ENCODE data around the gene BCKDHA.

BCKDHA gene

GRCh38 chr19:41356984-41357739 lies 40.5 kb upstream of the BCKDHA start:
- CTCF ChIA-PET = no interaction called here
- no peak for DNase-seq (ENCODE audit: extremely low spot score)
- POLR2A ChIA-PET = no interaction called here
- TF ChIP-seq L3MBTL2 (conservative IDR thresholded peaks at IDR 0.05) = no peak
- TF ChIP-seq ZNF384 (IDR thresholded peaks at IDR 0.05) = no peak
- TF ChIP-seq SP1 (IDR thresholded peaks at IDR 0.05) = no peak
- no peak for TF ChIP-seq NFRKB (IDR thresholded peaks at IDR 0.05)
- no peak for TF ChIP-seq FOXA1 (IDR thresholded peaks at IDR 0.05)
- TF ChIP-seq LEF1 (IDR thresholded peaks at IDR 0.05; ENCODE audit: borderline replicate concordance) = no peak
- no peak for TF ChIP-seq PKNOX1 (IDR thresholded peaks at IDR 0.05)
- TF ChIP-seq CTBP1 (IDR thresholded peaks at IDR 0.05; ENCODE audit: borderline replicate concordance) = no peak
- TF ChIP-seq ARNT (IDR thresholded peaks at IDR 0.05) = no peak
- no peak for TF ChIP-seq TARDBP (IDR thresholded peaks at IDR 0.05)
- TF ChIP-seq FOXM1 (IDR thresholded peaks at IDR 0.05; ENCODE audit: borderline replicate concordance) = no peak
- TF ChIP-seq SUZ12 (IDR thresholded peaks at IDR 0.05) = no peak
- TF ChIP-seq FOXK2 (IDR thresholded peaks at IDR 0.05) = no peak
- no peak for TF ChIP-seq BHLHE40 (IDR thresholded peaks at IDR 0.05; ENCODE audit: borderline replicate concordance)
- TF ChIP-seq ELF4 (IDR thresholded peaks at IDR 0.05) = no peak
- no peak for TF ChIP-seq HDGF (IDR thresholded peaks at IDR 0.05; ENCODE audit: borderline replicate concordance)

- TF ChIP-seq FOXK2 (IDR thresholded peaks at IDR 0.05) (no peak), TARDBP (IDR thresholded peaks at IDR 0.05) (no peak), SP1 (IDR thresholded peaks at IDR 0.05) (no peak), LEF1 (IDR thresholded peaks at IDR 0.05; ENCODE audit: borderline replicate concordance) (no peak), CTBP1 (IDR thresholded peaks at IDR 0.05; ENCODE audit: borderline replicate concordance) (no peak), PKNOX1 (IDR thresholded peaks at IDR 0.05) (no peak), SUZ12 (IDR thresholded peaks at IDR 0.05) (no peak), L3MBTL2 (conservative IDR thresholded peaks at IDR 0.05) (no peak), FOXA1 (IDR thresholded peaks at IDR 0.05) (no peak), ARNT (IDR thresholded peaks at IDR 0.05) (no peak), ZNF384 (IDR thresholded peaks at IDR 0.05) (no peak), ELF4 (IDR thresholded peaks at IDR 0.05) (no peak), NFRKB (IDR thresholded peaks at IDR 0.05) (no peak), HDGF (IDR thresholded peaks at IDR 0.05; ENCODE audit: borderline replicate concordance) (no peak), BHLHE40 (IDR thresholded peaks at IDR 0.05; ENCODE audit: borderline replicate concordance) (no peak), FOXM1 (IDR thresholded peaks at IDR 0.05; ENCODE audit: borderline replicate concordance) (no peak)
- CTCF ChIA-PET = no interaction called here
- POLR2A ChIA-PET = no interaction called here
- DNase-seq (ENCODE audit: extremely low spot score) = no peak
These were observed 39.9 kb upstream of the BCKDHA start for GRCh38 chr19:41357746-41358145.

GRCh38 chr19:41359741-41360140 lies 37.9 kb upstream of the BCKDHA start:
- ChIA-PET CTCF (no interaction called here), POLR2A (no interaction called here)
- no peak for TF ChIP-seq PKNOX1 (IDR thresholded peaks at IDR 0.05)

GRCh38 chr19:41362143-41362847 lies 35.3 kb upstream of the BCKDHA start:
- POLR2A ChIA-PET = interaction anchor here (3.1 to 3.6 kb wide), 2 partner anchors 9 to 77 kb away, joined by 19 to 51 read pairs; partner anchors contain the start of genes DMAC2 and TGFB1
- DNase-seq (ENCODE audit: extremely low spot score) = no peak
- TF ChIP-seq LEF1 (IDR thresholded peaks at IDR 0.05; ENCODE audit: borderline replicate concordance) = no peak
- no peak for TF ChIP-seq FOXM1 (IDR thresholded peaks at IDR 0.05; ENCODE audit: borderline replicate concordance)
- TF ChIP-seq ZNF384 (IDR thresholded peaks at IDR 0.05) = no peak
- no peak for TF ChIP-seq NFRKB (IDR thresholded peaks at IDR 0.05)
- TF ChIP-seq FOXA1 (IDR thresholded peaks at IDR 0.05) = no peak
- no peak for TF ChIP-seq ARNT (IDR thresholded peaks at IDR 0.05)
- TF ChIP-seq ELF4 (IDR thresholded peaks at IDR 0.05) = no peak
- TF ChIP-seq SUZ12 (IDR thresholded peaks at IDR 0.05) = no peak
- no peak for TF ChIP-seq SP1 (IDR thresholded peaks at IDR 0.05)
- TF ChIP-seq CTBP1 (IDR thresholded peaks at IDR 0.05; ENCODE audit: borderline replicate concordance) = no peak
- no peak for TF ChIP-seq TARDBP (IDR thresholded peaks at IDR 0.05)
- TF ChIP-seq L3MBTL2 (conservative IDR thresholded peaks at IDR 0.05) = no peak
- no peak for TF ChIP-seq PKNOX1 (IDR thresholded peaks at IDR 0.05)
- TF ChIP-seq FOXK2 (IDR thresholded peaks at IDR 0.05) = no peak
- no peak for TF ChIP-seq BHLHE40 (IDR thresholded peaks at IDR 0.05; ENCODE audit: borderline replicate concordance)
- TF ChIP-seq HDGF (IDR thresholded peaks at IDR 0.05; ENCODE audit: borderline replicate concordance) = no peak
- CTCF ChIA-PET = interaction anchor here (0.7 kb wide), 1 partner anchor 368 kb away, joined by 3 read pairs; no protein-coding TSS in a partner anchor

More at GRCh38 chr19:41359741-41360140, 37.9 kb upstream of the BCKDHA start:
- DNase-seq (ENCODE audit: extremely low spot score) = no peak

- DNase-seq (ENCODE audit: extremely low spot score) = no peak
- no peak for TF ChIP-seq SUZ12 (IDR thresholded peaks at IDR 0.05)
- no peak for TF ChIP-seq FOXM1 (IDR thresholded peaks at IDR 0.05; ENCODE audit: borderline replicate concordance)
- no peak for TF ChIP-seq L3MBTL2 (conservative IDR thresholded peaks at IDR 0.05)
- no peak for TF ChIP-seq FOXA1 (IDR thresholded peaks at IDR 0.05)
- TF ChIP-seq BHLHE40 (IDR thresholded peaks at IDR 0.05; ENCODE audit: borderline replicate concordance) = no peak
- TF ChIP-seq LEF1 (IDR thresholded peaks at IDR 0.05; ENCODE audit: borderline replicate concordance) = no peak
- no peak for TF ChIP-seq SP1 (IDR thresholded peaks at IDR 0.05)
- ChIA-PET POLR2A (interaction anchor here (0.6 to 3.6 kb wide), 5 partner anchors 10 to 509 kb away, joined by 3 to 51 read pairs (median 3); partner anchors contain the start of genes DMAC2 and TGFB1), CTCF (interaction anchor here (0.7 to 1.3 kb wide), 3 partner anchors 11 to 179 kb away, joined by 3 to 4 read pairs (median 3); no protein-coding TSS in a partner anchor)
These were observed 34.3 kb upstream of the BCKDHA start for GRCh38 chr19:41363371-41363752.
